ENCODE data around the gene SPEG.

SPEG gene

GRCh38 chr2:219416235-219416602 is 18.4 kb upstream of the SPEG start:
- no peak overlapping the region for H3K4me3 ChIP-seq (ENCODE audit: low read length)
- no peaks in the 10 kb centered on the region for H4K20me1 ChIP-seq (ENCODE audit: control insufficient read depth, insufficient read depth, low read depth, low read length)
- TF ChIP-seq CTCF (IDR thresholded peaks at IDR 0.05; ENCODE audit: low read depth, low read length, poor library complexity, severe bottlenecking) (no peak), EZH2phosphoT487 (IDR thresholded peaks at IDR 0.05; ENCODE audit: borderline replicate concordance, low read length) (no peak)
- no peaks in the 10 kb centered on the region for H3K36me3 ChIP-seq (ENCODE audit: control insufficient read depth, low read length)
- no peaks in the 10 kb centered on the region for H3F3A ChIP-seq (ENCODE audit: control insufficient read depth, insufficient read depth)
- no peaks in the 10 kb centered on the region for H3K9me2 ChIP-seq (replicated peaks; ENCODE audit: control insufficient read depth, low read length)
- H3K79me2 ChIP-seq (ENCODE audit: control insufficient read depth, low read length): no peaks in the 10 kb centered on the region
- no peak overlapping the region for H3K4me2 ChIP-seq (ENCODE audit: low read length)
- H3K27ac ChIP-seq (ENCODE audit: low read depth, low read length): no peak overlapping the region
- peaks cover 10% of the 10 kb centered on the region for H3K27me3 ChIP-seq (ENCODE audit: control insufficient read depth, low read length)
- H3K9me3 ChIP-seq (ENCODE audit: control insufficient read depth, insufficient read depth, low read length): peaks cover 3% of the 10 kb centered on the region
- no peaks in the 10 kb centered on the region for H3K4me1 ChIP-seq (ENCODE audit: control insufficient read depth, low read length)

GRCh38 chr2:219416938-219417337 is 17.7 kb upstream of the SPEG start:
- Histone ChIP-seq H4K20me1 (ENCODE audit: control insufficient read depth, insufficient read depth, low read depth, low read length) (no peaks in the 10 kb centered on the region), H3K27me3 (ENCODE audit: control insufficient read depth, low read length) (peaks cover 10% of the 10 kb centered on the region), H3K4me3 (ENCODE audit: low read length) (no peak overlapping the region), H3K4me2 (ENCODE audit: low read length) (no peak overlapping the region), H3K79me2 (ENCODE audit: control insufficient read depth, low read length) (no peaks in the 10 kb centered on the region), H3K9me2 (replicated peaks; ENCODE audit: control insufficient read depth, low read length) (no peaks in the 10 kb centered on the region), H3K36me3 (ENCODE audit: control insufficient read depth, low read length) (no peaks in the 10 kb centered on the region), H3F3A (ENCODE audit: control insufficient read depth, insufficient read depth) (no peaks in the 10 kb centered on the region), H3K27ac (ENCODE audit: low read depth, low read length) (no peak overlapping the region), H3K4me1 (ENCODE audit: control insufficient read depth, low read length) (no peaks in the 10 kb centered on the region), H3K9me3 (ENCODE audit: control insufficient read depth, insufficient read depth, low read length) (peaks cover 3% of the 10 kb centered on the region)
- no peak for TF ChIP-seq EZH2phosphoT487 (IDR thresholded peaks at IDR 0.05; ENCODE audit: borderline replicate concordance, low read length)
- no peak for TF ChIP-seq CTCF (IDR thresholded peaks at IDR 0.05; ENCODE audit: low read depth, low read length, poor library complexity, severe bottlenecking)

GRCh38 chr2:219417374-219417773 is 17.3 kb upstream of the SPEG start:
- Histone ChIP-seq H3K9me3 (ENCODE audit: control insufficient read depth, insufficient read depth, low read length) (peaks cover 2% of the 10 kb centered on the region), H3K27ac (ENCODE audit: low read depth, low read length) (no peak overlapping the region), H3K9me2 (replicated peaks; ENCODE audit: control insufficient read depth, low read length) (no peaks in the 10 kb centered on the region), H4K20me1 (ENCODE audit: control insufficient read depth, insufficient read depth, low read depth, low read length) (no peaks in the 10 kb centered on the region), H3F3A (ENCODE audit: control insufficient read depth, insufficient read depth) (no peaks in the 10 kb centered on the region), H3K4me2 (ENCODE audit: low read length) (no peak overlapping the region), H3K79me2 (ENCODE audit: control insufficient read depth, low read length) (no peaks in the 10 kb centered on the region), H3K27me3 (ENCODE audit: control insufficient read depth, low read length) (peaks cover 10% of the 10 kb centered on the region), H3K4me1 (ENCODE audit: control insufficient read depth, low read length) (no peaks in the 10 kb centered on the region), H3K4me3 (ENCODE audit: low read length) (no peak overlapping the region), H3K36me3 (ENCODE audit: control insufficient read depth, low read length) (no peaks in the 10 kb centered on the region)
- no peak for TF ChIP-seq EZH2phosphoT487 (IDR thresholded peaks at IDR 0.05; ENCODE audit: borderline replicate concordance, low read length)
- TF ChIP-seq CTCF (IDR thresholded peaks at IDR 0.05; ENCODE audit: low read depth, low read length, poor library complexity, severe bottlenecking): no peak

Data from DOHH2 (cell line).